Stimulated activated CD8-positive, alpha-beta memory T cell treated with anti-CD3 and anti-CD28 coated beads, Interleukin-7, amount 100 ng/mL, for 4 hours (primary cell): ENCODE results near the gene IQSEC1.

Experiments used
- DNase-seq, 2 donors: peaks; one replicate each; pipeline ENCODE4 v3.0.0-alpha.2; 2020; ENCODE audit warnings: low read depth in 2 of 2

IQSEC1 gene

GRCh38 chr3:12954891-12955650 is 118.2 kb downstream of the IQSEC1 start:
- no peak for DNase-seq

- DNase-seq: no peak
These were observed 119.0 kb downstream of the IQSEC1 start for GRCh38 chr3:12954180-12954579.

- DNase-seq: no peak
These were observed 119.8 kb downstream of the IQSEC1 start for GRCh38 chr3:12953201-12953995.

GRCh38 chr3:12952343-12953200 is 120.7 kb downstream of the IQSEC1 start:
- no peak for DNase-seq

- DNase-seq: peak in 1 of 2 donors; percentile 18
These were observed 124.1 kb downstream of the IQSEC1 start for GRCh38 chr3:12948891-12949711.

GRCh38 chr3:12948371-12948770 is 124.9 kb downstream of the IQSEC1 start:
- no peak for DNase-seq

- no peak for DNase-seq
These were observed 125.5 kb downstream of the IQSEC1 start for GRCh38 chr3:12947504-12948369.

- DNase-seq: no peak
These were observed 126.4 kb downstream of the IQSEC1 start for GRCh38 chr3:12946649-12947316.

- DNase-seq: no peak
These were observed 127.0 kb downstream of the IQSEC1 start for GRCh38 chr3:12946251-12946648.

GRCh38 chr3:12944849-12945248 is 128.4 kb downstream of the IQSEC1 start:
- no peak for DNase-seq

- DNase-seq: no peak
These were observed 128.8 kb downstream of the IQSEC1 start for GRCh38 chr3:12944413-12944812.

- DNase-seq: no peak
These were observed 129.9 kb downstream of the IQSEC1 start for GRCh38 chr3:12943124-12944021.

- DNase-seq: no peak
These were observed 131.7 kb downstream of the IQSEC1 start for GRCh38 chr3:12941495-12942023.

GRCh38 chr3:12940854-12941253 is 132.4 kb downstream of the IQSEC1 start:
- DNase-seq: no peak

- no peak for DNase-seq
These were observed 134.1 kb downstream of the IQSEC1 start for GRCh38 chr3:12939137-12939536.

- no peak for DNase-seq
These were observed 134.9 kb downstream of the IQSEC1 start for GRCh38 chr3:12938258-12938711.

GRCh38 chr3:12935861-12936830 is 137.1 kb downstream of the IQSEC1 start:
- no peak for DNase-seq
